ENCODE data around the gene LEMD3. TPM values are rescaled to one million over a fixed set of nuclear protein-coding genes. Genes with fewer than 3 reads are reported as not detected.

LEMD3 gene
- polyA plus RNA-seq, 2 of the 4 experiments (the other 2 are of a cell fraction): 12.3 to 17.8 TPM

- FAIRE-seq: peak; percentile 72
- TF ChIP-seq CHD2 (IDR thresholded peaks at IDR 0.05; ENCODE audit: low read length, partially characterized antibody): no peak
- ChIA-PET POLR2A (no interaction called here), CTCF (no interaction called here)
- H3K4me2 ChIP-seq: no peak overlapping the region
- no peak for ATAC-seq
- no peak for DNase-seq (ENCODE audit: low read depth in 1 of 2, low spot score in 1 of 2)
- H3K9me3 ChIP-seq: no peaks in the 10 kb centered on the region
- H3K4me3 ChIP-seq: no peak overlapping the region
- H3K4me1 ChIP-seq: no peaks in the 10 kb centered on the region
- H3K27ac ChIP-seq: no peak overlapping the region
- 90% methylated on average over 2 of the region's 2 CpGs for WGBS (ENCODE audit: missing lambda C conversion rate)
Observed at GRCh38 chr12:65248656-65249633, 79.6 kb downstream of the LEMD3 start.

GRCh38 chr12:65252515-65252914 is 83.1 kb downstream of the LEMD3 start:
- 39% methylated on average over 1 of the region's 1 CpG for WGBS (ENCODE audit: missing lambda C conversion rate)

More at GRCh38 chr12:65252515-65252914, 83.1 kb downstream of the LEMD3 start:
- no peak overlapping the region for H3K4me2 ChIP-seq
- no peaks in the 10 kb centered on the region for H3K9me3 ChIP-seq
- no peak overlapping the region for H3K4me3 ChIP-seq
- DNase-seq (ENCODE audit: low read depth in 1 of 2, low spot score in 1 of 2) (no peak), ATAC-seq (0 out of 6 replicates have a peak, but pooled peaks of 1 of the 2 experiments have one; percentile 50), FAIRE-seq (no peak)
- CTCF ChIA-PET: no interaction called here
- no peaks in the 10 kb centered on the region for H3K4me1 ChIP-seq
- TF ChIP-seq E2F6 (IDR thresholded peaks at IDR 0.05; ENCODE audit: borderline replicate concordance, low read depth): no peak
- no peak for TF ChIP-seq FOSB (CRISPR knock-in tag; IDR thresholded peaks at IDR 0.05)
- TF ChIP-seq MAZ (IDR thresholded peaks at IDR 0.05; ENCODE audit: borderline replicate concordance, low read depth, low read length): no peak
- no peak for TF ChIP-seq RCOR1 (IDR thresholded peaks at IDR 0.05; ENCODE audit: low read depth, low read length)
- no peak for TF ChIP-seq USF2 (IDR thresholded peaks at IDR 0.05)
- no peak for TF ChIP-seq GATA3 (IDR thresholded peaks at IDR 0.05; ENCODE audit: borderline replicate concordance)
- no peak for TF ChIP-seq TFCP2L1 (CRISPR knock-in tag; IDR thresholded peaks at IDR 0.05)
- TF ChIP-seq NR3C1 (IDR thresholded peaks at IDR 0.05): no peak
- no peak for TF ChIP-seq KDM1A (IDR thresholded peaks at IDR 0.05; ENCODE audit: low read depth)
- no peak for TF ChIP-seq RFX5 (IDR thresholded peaks at IDR 0.05)
- TF ChIP-seq MAX (IDR thresholded peaks at IDR 0.05): no peak
- TF ChIP-seq ESRRA (IDR thresholded peaks at IDR 0.05; ENCODE audit: borderline replicate concordance, low read length): no peak
- TF ChIP-seq REST (IDR thresholded peaks at IDR 0.05): no peak
- H3K27ac ChIP-seq: no peak overlapping the region
- POLR2A ChIA-PET: no interaction called here

Data from A549 (cell line).